ENCODE data around the gene CTTN. TPM values are rescaled to one million over a fixed set of nuclear protein-coding genes. Genes with fewer than 3 reads are reported as not detected.

Gene CTTN
- total and polyA plus RNA-seq, 2 of the 13 experiments (the other 11 are each of a cell fraction or from before 2014, with no cell fraction given), result 84.4 to 114 TPM

- TF ChIP-seq TFDP1 (CRISPR knock-in tag; IDR thresholded peaks at IDR 0.05; ENCODE audit: borderline replicate concordance) (no peak), JUND (CRISPR knock-in tag; IDR thresholded peaks at IDR 0.05) (no peak), ZNF574 (CRISPR knock-in tag; IDR thresholded peaks at IDR 0.05) (no peak), SOX5 (CRISPR knock-in tag; IDR thresholded peaks at IDR 0.05; ENCODE audit: borderline replicate concordance) (no peak), SNAPC2 (CRISPR knock-in tag; IDR thresholded peaks at IDR 0.05) (0 out of 2 replicates have a peak, but pooled peaks have one; percentile 29), TRIM24 (CRISPR knock-in tag; IDR thresholded peaks at IDR 0.05) (no peak), ZNF703 (CRISPR knock-in tag; IDR thresholded peaks at IDR 0.05; ENCODE audit: borderline replicate concordance) (0 out of 2 replicates have a peak, but pooled peaks have one; percentile 20), SNAPC4 (CRISPR knock-in tag; IDR thresholded peaks at IDR 0.05) (no peak), MED1 (CRISPR knock-in tag; IDR thresholded peaks at IDR 0.05) (no peak), ESRRA (CRISPR knock-in tag; IDR thresholded peaks at IDR 0.05; ENCODE audit: low read depth) (no peak), ZNF891 (CRISPR knock-in tag; IDR thresholded peaks at IDR 0.05) (0 out of 2 replicates have a peak, but pooled peaks have one; percentile 2), ZNF280D (CRISPR knock-in tag; IDR thresholded peaks at IDR 0.05) (no peak), TFE3 (CRISPR knock-in tag; IDR thresholded peaks at IDR 0.05) (no peak), TCF12 (IDR thresholded peaks at IDR 0.05) (no peak), TCF12 (CRISPR knock-in tag; IDR thresholded peaks at IDR 0.05) (no peak), ZMYM2 (CRISPR knock-in tag; IDR thresholded peaks at IDR 0.05) (0 out of 2 replicates have a peak, but pooled peaks have one; percentile 10)
These were observed 870 bp upstream of the CTTN start (continued) for GRCh38 chr11:70397336-70397982.

Data from HepG2 (cell line).